SU-DHL-6 (cell line): Measurements from ENCODE around the gene RPL12.

Experiments used
- H2AFZ ChIP-seq: fragments of 200-600 bp; sonication (generic); 2 replicates; pipeline ENCODE4 v1.6.1; 2014; ENCODE audit warnings: low read depth, mild to moderate bottlenecking, moderate library complexity, mixed read lengths, antibody characterized with exemption, low read length; ENCODE audit not compliant: severe bottlenecking
- H3F3A ChIP-seq: fragments of 200-600 bp; shearing (Covaris generic); 2 replicates; pipeline ENCODE4 v1.6.0; 2016; ENCODE audit warnings: antibody characterized with exemption, mild to moderate bottlenecking; ENCODE audit not compliant: insufficient read depth
- H3K27ac ChIP-seq: fragments of 200-600 bp; sonication (generic); 2 replicates; pipeline ENCODE4 v1.5.1; 2016; ENCODE audit warnings: low read depth, mild to moderate bottlenecking, low read length, moderate library complexity, mixed read lengths
- H3K27me3 ChIP-seq: fragments of 200-600 bp; sonication (generic), shearing (Covaris generic); 2 replicates; pipeline ENCODE4 v1.6.0; 2014; ENCODE audit warnings: mild to moderate bottlenecking, low read length
- H3K36me3 ChIP-seq: fragments of 200-600 bp; sonication (generic); 2 replicates; pipeline ENCODE4 v1.6.1; 2014; ENCODE audit warnings: mild to moderate bottlenecking, low read length, mixed read lengths
- H3K4me2 ChIP-seq: fragments of 300-600, 200-600 bp; shearing (Covaris generic), sonication (generic); 2 replicates; pipeline ENCODE4 v1.6.0; 2014; ENCODE audit warnings: low read length, low read depth, mild to moderate bottlenecking; ENCODE audit not compliant: poor library complexity, severe bottlenecking
- H3K4me3 ChIP-seq: fragments of 200-600 bp; sonication (generic); 2 replicates; pipeline ENCODE4 v1.5.1; 2014; ENCODE audit warnings: antibody characterized with exemption, low read length, mild to moderate bottlenecking, mixed read lengths; ENCODE audit not compliant: insufficient read depth, poor library complexity, severe bottlenecking
- H3K79me2 ChIP-seq: fragments of 200-600 bp; sonication (generic); 2 replicates; pipeline ENCODE4 v1.6.1; 2014; ENCODE audit warnings: mild to moderate bottlenecking, low read length, moderate library complexity; ENCODE audit not compliant: insufficient read depth
- H3K9ac ChIP-seq: fragments of 200-600 bp; sonication (generic); 2 replicates; pipeline ENCODE4 v1.7.0; 2014; ENCODE audit warnings: mild to moderate bottlenecking, low read length
- H3K9me2 ChIP-seq: fragments of 200-600 bp; sonication (generic); replicated peaks from 2 replicates; pipeline ENCODE4 v1.6.1; 2014; ENCODE audit warnings: low read length; ENCODE audit not compliant: insufficient read depth
- H3K9me3 ChIP-seq: fragments of 200-600 bp; sonication (generic); 2 replicates; pipeline ENCODE4 v1.6.1; 2014; ENCODE audit warnings: low read length, mixed read lengths; ENCODE audit not compliant: insufficient read depth
- H4K20me1 ChIP-seq: fragments of 200-600 bp; sonication (generic); 2 replicates; pipeline ENCODE4 v1.6.1; 2014; ENCODE audit warnings: low read depth, mild to moderate bottlenecking, antibody characterized with exemption, low read length, moderate library complexity, mixed read lengths
- EZH2phosphoT487 ChIP-seq: fragments of 200-600 bp; sonication (generic), shearing (Covaris generic); conservative IDR thresholded peaks from 2 replicates; pipeline ENCODE4 v1.6.1; 2018; ENCODE audit warnings: mild to moderate bottlenecking, antibody characterized with exemption, low read length, moderate library complexity, mixed read lengths
- TF ChIP-seq, protein P1 (sequence below): fragments of 200-600 bp; sonication (generic); IDR thresholded peaks from one replicate; pipeline ENCODE4 v1.5.1; 2017; ENCODE audit warnings: antibody characterized with exemption, mild to moderate bottlenecking, low read length, moderate library complexity; ENCODE audit not compliant: insufficient read depth, poor library complexity, severe bottlenecking

Gene RPL12

DNA sequence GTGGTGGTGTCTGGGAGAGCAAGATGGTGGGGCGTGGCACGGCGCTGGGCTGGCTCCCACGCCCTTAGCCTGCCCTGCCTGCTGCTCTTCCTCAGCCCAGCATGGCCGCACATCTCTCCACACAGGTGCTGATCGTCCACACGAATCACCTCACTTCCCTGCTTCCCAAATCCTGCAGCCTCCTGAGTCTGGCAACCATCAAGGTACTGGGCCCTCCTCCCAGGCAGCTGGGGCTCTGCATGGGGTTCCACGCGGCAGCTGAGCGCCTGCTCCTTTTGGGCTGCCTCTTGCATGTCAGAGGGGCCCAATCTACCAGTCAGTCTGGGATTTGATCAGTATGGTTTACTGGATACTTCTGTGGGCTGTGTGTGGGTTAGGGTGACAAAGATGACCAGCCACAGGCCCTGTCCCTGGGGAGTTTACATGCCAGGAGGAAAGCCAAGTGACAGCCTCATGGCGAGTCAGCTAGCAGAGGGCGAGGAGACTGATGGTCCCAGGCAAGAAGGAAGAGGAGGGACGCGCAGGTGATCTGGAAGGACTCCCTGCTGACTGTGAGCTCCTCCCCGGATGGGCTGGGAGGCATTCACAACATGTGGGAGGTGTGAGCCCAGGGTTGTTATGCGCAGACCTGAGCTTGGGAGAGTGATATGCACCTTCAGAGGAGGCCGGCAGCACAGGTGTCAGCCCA lies 6.1 kb upstream of the RPL12 start:
- Histone ChIP-seq H3K9me2 (no peaks in the 10 kb centered on the region), H3K27ac (no peak overlapping the region), H2AFZ (no peak overlapping the region), H3K79me2 (no peaks in the 10 kb centered on the region), H3F3A (no peaks in the 10 kb centered on the region), H3K9ac (no peak overlapping the region), H3K4me3 (no peak overlapping the region), H3K27me3 (no peaks in the 10 kb centered on the region), H3K4me2 (no peak overlapping the region), H4K20me1 (no peaks in the 10 kb centered on the region), H3K36me3 (no peaks in the 10 kb centered on the region), H3K9me3 (no peaks in the 10 kb centered on the region)
- TF ChIP-seq EZH2phosphoT487: no peak
- TF ChIP-seq, protein P1, sequence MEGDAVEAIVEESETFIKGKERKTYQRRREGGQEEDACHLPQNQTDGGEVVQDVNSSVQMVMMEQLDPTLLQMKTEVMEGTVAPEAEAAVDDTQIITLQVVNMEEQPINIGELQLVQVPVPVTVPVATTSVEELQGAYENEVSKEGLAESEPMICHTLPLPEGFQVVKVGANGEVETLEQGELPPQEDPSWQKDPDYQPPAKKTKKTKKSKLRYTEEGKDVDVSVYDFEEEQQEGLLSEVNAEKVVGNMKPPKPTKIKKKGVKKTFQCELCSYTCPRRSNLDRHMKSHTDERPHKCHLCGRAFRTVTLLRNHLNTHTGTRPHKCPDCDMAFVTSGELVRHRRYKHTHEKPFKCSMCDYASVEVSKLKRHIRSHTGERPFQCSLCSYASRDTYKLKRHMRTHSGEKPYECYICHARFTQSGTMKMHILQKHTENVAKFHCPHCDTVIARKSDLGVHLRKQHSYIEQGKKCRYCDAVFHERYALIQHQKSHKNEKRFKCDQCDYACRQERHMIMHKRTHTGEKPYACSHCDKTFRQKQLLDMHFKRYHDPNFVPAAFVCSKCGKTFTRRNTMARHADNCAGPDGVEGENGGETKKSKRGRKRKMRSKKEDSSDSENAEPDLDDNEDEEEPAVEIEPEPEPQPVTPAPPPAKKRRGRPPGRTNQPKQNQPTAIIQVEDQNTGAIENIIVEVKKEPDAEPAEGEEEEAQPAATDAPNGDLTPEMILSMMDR: no peak

DNA sequence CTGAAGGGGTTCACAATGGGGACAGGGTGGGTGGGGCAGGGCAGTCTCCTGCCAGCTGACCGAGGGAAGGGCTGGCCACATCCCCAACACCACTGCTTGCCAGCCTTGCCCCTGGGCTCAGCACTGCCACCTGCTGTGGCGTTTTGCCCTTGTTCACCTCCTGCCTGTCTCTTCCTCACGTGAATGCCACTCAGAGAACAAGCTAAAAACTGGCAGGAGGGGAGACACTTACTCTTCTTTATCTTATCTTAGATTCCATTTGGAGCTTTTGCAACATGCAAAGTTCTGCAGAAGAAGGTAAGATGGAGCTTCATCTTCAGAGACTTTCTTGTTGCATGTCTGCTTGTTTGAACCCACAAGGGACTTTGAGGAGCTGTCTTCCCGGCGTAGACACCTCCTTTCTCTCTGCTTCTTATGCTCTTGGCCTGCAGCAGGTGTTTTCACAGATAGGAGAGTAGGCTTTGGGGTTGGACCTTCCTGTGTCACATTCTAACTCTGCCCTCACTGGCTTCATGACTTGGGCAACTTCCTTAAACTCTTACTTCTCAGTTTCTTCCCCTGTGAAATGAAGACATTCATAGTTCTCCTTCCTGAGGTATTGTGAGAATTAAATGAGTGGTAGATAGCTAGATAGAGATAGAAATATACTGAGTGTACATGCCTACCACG lies 4.3 kb upstream of the RPL12 start:
- Histone ChIP-seq H3K4me2 (no peak overlapping the region), H3K4me3 (no peak overlapping the region), H2AFZ (no peak overlapping the region), H3K27ac (no peak overlapping the region), H4K20me1 (no peaks in the 10 kb centered on the region; the same call in 1 of the 2 replicates), H3K79me2 (peaks cover 8% of the 10 kb centered on the region), H3K27me3 (no peaks in the 10 kb centered on the region), H3K9me3 (no peaks in the 10 kb centered on the region), H3K9me2 (no peaks in the 10 kb centered on the region), H3K9ac (no peak overlapping the region), H3F3A (peaks cover 7% of the 10 kb centered on the region), H3K36me3 (peaks cover 5% of the 10 kb centered on the region)
- TF ChIP-seq, protein P1: no peak
- no peak for TF ChIP-seq EZH2phosphoT487

DNA sequence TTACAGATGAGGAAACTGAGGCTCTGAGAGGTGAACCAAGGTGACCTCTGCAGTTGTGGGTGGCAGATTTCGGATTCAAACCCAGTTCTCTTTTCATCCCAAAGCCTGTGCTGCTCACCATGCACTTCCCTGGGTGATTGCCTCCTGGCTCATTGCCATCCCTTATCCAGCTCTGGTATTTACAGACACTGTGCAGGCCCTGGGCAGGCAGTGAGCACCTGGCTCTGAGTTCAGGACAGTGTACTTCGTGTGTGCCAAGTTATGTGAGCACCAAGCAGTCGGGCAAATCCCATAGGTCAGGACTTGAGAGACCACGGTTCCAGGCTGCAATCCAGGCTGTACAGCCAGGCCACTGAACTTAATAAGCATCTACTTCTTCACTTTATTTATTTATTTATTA lies 1.5 kb upstream of the RPL12 start:
- H3K79me2 ChIP-seq: peaks cover 25% of the 10 kb centered on the region
- H3K27me3 ChIP-seq: no peaks in the 10 kb centered on the region
- TF ChIP-seq, protein P1: no peak
- no peak for TF ChIP-seq EZH2phosphoT487
- H3K36me3 ChIP-seq: peaks cover 30% of the 10 kb centered on the region
- H3F3A ChIP-seq: peaks cover 31% of the 10 kb centered on the region
- no peaks in the 10 kb centered on the region for H3K9me3 ChIP-seq
- H3K27ac ChIP-seq: 0 out of 2 replicates have a peak overlapping the region, but pooled peaks have one; percentile 12
- H3K9me2 ChIP-seq: no peaks in the 10 kb centered on the region
- H3K4me3 ChIP-seq: peak overlapping the region; percentile 63
- no peak overlapping the region for H2AFZ ChIP-seq
- peak overlapping the region; percentile 97 for H3K9ac ChIP-seq
- peaks cover 11% of the 10 kb centered on the region; the same call in 1 of the 2 replicates for H4K20me1 ChIP-seq
- H3K4me2 ChIP-seq: peak overlapping the region; percentile 79
